Measurements from ENCODE around the gene LAGE3.

GRCh38 chrX:154436983-154437752 lies 41.9 kb downstream of the LAGE3 start, which contains the start of gene GDI1:
- TF ChIP-seq CTCF (IDR thresholded peaks at IDR 0.05), result no peak
- peak; percentile 30 to 61 for TF ChIP-seq POLR2A (IDR thresholded peaks at IDR 0.05)
- TF ChIP-seq EP300 (IDR thresholded peaks at IDR 0.05), result no peak

Measured in gastroesophageal sphincter (tissue), 3 donors.